Measurements from ENCODE around the gene ATP2A3.
"Not testable (repeated sequence)": the region's sequence is repeated elsewhere in the genome, so short reads cannot be mapped to it uniquely, and the experiment has no call there.

Gene ATP2A3

DNA sequence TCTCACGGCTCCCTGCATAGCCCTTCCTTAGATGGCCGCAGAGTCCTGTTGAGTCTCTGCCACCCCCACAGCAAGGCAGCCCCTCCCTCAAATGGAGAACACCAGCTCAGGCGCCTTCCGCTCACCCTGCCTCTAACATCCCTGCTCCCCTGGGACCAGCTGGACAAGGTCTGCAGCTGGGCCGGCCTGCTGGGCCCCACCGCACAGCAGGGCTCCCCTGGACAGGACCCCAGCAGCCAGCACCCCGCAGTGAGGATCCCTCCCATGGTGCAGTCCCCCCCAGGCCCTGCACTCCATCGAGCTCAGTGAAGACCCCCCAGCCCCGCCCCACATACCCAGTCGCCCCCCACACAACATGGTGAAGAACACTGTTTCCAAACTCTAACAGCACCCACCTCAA, 10.2 kb downstream of the ATP2A3 start:
- DNase-seq = no peak

DNA sequence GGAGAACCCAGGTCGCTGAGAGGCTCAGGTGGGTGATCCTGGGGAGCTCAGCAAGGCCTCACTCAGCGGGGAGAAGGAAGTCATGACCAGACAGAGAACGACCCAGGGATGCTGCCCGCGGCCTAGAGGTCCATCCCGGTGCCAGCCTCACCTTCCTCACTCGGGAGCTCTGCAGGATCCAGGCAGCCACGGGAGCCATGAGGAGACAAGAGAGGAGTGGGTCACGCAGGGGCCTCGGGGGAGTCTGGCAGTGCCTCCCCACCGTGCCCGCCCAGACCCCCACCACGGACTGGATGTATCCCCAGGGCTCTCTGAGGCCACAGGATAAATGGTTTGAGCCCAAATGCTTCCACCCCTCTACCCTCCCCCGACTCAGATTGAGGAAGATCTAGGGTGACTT, 10.7 kb downstream of the ATP2A3 start:
- DNase-seq = no peak

DNA sequence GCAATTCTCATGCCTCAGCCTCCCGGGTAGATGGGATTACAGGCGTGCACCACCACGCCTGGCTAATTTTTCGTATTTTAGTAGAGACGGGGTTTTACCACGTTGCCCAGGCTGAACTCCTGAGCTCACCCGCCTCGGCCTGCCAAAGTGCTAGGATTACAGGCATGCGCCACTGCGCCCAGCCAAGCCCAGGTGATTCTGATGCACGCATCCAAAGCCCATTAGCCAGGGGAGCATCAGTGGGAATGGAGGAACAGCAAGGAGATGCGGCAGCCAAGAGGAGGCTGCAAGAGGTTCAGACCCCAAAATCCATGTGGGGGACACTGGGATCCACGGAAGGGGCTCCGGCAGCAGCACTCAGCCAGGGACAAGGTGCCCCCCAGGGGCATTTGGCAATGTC, 12.1 kb downstream of the ATP2A3 start:
- DNase-seq = no peak

DNA sequence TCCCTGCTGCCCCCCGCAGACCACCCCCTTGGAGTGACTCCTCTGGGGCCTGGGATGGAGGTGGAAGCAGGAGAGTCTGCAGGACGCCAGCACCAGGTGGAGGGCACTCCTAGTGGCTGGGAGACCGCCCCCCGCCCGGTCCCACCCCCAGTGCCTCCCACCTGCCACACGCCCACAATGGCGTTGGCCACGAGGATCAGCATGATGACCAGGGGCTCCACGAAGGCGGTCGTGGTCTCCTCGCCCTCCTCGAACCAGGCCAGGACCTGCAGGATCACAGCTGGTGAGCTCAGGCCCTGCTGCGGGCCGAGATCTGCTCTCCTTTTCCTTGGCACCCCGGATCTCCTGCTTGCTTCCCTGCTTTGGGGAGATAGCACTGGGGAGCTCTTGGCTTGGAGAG, 12.8 kb downstream of the ATP2A3 start:
- no peak for DNase-seq

DNA sequence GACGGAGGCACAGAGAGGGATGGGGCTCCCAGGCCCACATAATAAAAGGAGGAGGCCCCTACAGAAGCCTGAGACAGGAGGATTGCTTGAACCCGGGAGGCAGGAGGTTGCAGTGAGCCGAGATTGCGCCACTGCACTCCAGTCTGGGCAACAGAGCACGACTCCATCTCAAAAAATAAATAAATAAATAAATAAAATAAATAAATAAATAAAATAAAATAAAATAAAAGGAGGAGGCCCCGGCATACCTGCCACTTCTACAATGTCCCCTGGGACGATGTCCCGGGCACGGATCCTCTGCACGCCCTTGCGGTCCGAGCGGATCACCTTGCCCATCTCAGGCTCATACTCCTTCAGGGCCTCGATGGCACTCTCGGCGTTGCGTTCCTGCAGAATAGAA, 13.2 kb downstream of the ATP2A3 start:
- DNase-seq = no peak

DNA sequence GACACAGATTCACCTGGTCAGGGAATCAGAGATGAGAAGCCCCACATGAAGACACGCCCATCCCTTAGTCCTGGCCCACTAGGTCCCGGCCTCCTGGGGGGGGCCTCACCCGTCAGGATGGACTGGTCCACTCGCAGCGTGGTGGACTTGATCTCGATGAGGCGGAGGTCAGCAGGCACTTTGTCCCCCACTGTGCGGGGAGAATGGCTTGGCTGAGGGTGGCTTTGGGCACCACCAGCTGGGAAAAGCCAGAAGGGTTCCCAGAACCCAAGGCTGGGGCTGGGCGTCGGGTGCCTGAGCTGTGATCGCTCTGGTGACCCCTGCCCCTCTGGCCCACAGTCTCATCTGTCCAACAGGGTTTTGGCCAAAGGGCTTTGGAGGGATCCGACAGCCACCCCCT, 13.7 kb downstream of the ATP2A3 start:
- no peak for DNase-seq

DNA sequence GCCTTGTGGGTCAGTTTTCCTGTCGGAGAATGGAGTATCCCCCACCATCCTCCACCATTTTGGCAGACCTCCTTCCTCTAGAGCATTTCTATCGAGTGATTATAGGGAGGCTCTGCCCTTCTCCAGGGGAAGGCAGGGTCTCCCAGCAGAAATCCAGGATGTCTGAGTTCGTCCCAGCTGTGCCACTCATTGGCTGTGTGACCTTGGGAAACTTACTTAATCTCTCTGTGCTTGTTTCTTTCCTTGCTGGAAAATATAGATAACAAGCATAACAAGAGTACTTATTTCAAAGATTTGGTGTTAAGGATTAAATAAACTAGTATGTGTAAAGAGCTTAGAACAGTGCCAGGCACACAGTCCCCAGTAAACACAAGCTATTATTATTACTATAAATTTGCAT, 14.8 kb downstream of the ATP2A3 start:
- no peak for DNase-seq

DNA sequence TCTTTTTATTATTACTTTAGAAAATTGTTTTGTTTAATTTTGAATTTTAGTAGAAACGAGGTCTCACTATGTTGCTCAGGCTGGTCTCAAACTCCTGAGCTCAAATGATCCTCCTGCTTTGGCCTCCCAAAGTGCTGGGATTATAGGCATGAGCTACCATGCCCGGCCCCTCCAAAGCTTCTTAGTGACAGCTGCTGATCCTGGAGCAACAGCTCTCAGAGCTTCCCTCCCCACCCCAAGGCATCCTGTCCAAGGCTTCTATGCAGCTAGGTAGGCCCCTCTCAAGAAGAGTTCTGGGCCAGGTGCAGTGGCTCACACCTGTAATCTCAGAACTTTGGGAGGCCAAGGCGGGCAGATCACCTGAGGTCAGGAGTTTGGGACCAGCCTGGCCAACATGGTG, 15.7 kb downstream of the ATP2A3 start:
- not testable (repeated sequence) for DNase-seq

DNA sequence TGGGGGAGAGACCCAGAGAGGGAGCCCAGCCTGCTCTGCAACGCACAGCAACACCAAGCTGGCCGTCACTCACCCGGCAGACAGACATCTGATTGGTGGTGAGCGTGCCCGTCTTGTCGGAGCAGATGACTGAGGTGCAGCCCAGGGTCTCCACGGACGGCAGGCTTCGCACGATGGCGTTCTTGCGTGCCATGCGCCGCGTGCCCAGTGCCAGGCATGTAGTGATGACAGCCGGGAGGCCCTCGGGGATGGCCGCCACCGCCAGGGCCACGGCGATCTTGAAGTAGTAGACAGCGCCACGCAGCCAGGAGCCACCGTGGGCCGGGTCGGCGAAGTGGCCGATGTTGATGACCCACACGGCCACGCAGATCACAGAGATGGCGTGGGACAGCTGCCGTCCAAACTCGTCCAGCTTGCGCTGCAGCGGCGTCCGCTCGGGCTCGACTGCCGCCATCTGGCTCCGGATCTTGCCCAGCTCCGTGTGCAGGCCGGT, 16.9 kb downstream of the ATP2A3 start:
- no peak for DNase-seq

DNA sequence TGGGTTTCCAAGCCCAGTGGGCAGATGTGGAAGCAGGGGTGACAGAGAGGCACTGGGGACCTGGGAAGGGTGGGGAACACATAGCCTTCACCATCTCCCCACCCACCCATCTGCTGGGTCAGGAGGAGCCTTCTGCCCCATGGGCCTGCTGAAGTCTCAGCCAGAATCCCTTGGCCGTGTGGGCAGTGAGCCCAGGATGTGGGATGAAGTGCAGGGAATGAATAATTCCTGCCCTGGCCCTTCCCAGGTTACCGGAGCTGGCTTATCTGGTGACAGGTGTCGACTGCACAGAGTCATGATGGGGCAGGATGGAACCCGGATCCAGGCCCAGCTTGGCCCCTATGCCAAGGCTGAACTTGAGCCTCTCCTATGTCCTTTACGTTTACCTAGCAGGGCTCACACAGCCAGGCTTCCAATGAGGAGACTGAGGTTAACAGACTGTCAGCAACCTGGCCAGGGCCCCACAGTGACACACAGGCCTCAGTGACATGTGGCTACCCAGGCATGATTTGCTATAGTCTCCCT, 17.5 kb downstream of the ATP2A3 start:
- DNase-seq = no peak

DNA sequence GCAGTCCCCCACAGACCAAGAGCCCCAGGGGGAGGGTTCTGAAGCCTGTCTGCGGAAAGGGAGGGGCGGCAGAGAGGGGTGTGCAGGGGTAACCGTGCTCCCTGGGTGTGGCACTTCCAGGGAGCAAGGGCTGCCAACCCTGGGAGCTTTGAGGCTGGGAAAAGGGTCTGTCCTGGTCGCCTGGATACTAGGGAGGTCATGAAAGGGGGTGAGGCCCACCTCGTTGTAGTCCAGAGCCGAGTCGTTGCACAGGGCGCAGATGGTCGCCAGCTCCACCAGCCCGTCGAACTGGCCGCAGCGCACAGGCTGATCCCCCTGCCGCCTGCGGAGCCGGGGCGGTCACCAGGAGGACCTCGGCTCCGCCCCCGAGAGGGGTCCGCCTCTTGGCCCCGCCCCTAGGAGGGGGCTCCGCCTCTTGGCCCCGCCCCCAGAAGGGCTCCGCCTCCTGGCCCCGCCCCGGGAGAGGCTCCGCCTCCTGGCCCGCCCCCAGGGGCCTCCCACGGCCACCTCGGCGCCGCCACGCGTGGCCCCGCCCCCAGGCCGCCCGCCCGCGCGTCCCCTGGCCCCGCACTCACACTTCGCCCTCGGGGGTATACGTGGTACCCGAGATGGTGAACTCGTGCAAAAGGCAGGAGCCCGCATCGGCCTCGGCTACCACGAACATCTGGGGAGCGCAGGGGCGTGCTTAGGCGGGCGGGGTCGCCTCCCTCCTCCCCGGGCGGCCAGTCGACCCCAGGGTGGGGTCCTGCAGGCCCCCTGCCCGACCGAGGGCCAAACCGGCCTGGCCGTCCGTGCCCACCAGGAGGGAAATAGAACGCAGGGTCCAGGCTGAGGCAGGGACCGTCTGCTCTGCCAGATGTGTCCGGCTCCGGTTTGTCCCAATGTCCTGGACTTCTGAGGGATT, 19.5 kb downstream of the ATP2A3 start:
- peak in 4 of 6 experiments; percentile 23 to 47 (median 38) for DNase-seq

DNA sequence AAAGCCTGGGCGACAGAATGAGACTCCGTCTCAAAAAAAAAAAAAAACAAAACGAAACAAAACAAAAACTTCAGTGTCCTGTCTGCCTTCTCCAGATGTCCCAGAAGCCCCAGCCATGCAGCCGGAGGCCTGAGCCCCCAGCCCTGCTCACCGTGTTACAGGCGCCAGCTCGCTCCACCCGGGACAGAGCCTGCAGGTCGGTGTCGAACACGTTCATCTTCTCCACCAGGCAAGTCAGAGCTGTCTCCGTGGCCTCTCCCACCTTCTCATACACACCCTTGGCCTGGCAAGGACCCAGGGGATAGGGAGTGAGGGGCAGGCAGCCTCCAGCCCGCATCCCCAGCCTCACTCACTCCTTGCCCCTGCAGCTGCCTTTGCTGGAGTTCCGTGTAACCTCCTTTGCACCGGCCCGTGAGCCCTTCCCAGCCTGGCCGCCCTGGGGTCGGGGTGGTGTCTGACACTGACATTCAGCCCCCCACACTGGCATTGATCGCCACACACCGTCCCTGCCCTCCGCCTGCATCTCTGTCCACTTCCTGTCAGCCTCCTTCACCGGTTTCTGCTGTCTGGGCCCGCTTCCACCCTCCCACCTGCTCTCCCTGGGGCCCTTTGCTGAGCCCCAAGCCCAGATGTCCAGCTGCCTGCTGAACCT, 20.9 kb downstream of the ATP2A3 start:
- no peak for DNase-seq

DNA sequence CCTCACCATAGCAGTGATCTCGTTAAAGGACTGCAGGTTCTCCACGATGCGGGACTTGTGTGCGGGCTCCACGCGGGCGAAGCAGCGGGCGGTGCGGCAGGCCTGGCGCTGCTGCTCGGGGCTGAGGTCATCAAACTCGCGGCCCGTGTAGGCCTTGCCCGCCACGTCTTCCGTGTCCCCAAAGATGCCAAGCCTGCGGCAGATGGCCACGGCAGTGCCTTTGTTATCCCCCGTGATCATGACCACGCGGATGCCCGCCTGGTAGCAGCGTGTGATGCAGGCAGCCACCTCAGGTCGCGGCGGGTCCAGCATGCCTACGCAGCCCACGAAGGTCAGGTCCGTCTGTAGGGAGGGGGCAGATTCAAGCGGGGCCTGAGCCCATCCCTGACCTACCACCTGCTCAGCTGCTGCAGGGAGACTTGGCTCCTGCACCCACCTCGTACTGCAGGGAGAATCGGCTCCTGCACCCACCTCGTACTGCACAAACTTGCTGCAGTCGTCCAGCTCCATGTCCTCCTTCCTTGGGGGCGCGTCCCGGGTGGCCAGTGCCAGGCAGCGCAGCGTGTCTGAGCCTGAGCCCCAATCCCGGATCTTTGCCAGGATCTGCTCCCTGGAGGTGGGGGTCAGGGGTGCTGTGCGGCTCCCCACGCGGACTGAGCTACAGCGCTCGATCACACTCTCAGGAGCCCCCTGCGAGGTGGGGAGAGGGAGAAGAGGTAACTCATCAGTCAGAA, 23.1 kb downstream of the ATP2A3 start:
- DNase-seq = no peak

DNA sequence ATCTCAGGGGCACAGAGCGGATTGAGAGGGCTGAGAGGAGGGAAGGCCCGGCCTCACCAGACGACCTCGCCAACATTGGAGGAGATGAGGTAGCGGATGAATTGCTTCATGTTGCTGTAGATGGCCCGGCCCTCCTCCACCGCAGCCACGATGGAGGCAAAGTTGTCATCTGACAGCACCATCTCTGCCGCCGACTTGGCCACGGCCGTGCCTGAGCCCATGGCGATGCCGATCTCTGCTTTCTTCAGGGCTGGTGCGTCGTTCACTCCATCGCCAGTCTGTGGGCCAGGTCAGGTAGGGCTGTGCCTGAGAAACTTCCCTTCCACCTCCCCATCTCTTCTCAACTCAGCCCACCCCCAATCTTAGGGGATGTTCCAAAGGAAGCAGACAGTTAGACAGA, 26.9 kb downstream of the ATP2A3 start:
- no peak for DNase-seq

DNA sequence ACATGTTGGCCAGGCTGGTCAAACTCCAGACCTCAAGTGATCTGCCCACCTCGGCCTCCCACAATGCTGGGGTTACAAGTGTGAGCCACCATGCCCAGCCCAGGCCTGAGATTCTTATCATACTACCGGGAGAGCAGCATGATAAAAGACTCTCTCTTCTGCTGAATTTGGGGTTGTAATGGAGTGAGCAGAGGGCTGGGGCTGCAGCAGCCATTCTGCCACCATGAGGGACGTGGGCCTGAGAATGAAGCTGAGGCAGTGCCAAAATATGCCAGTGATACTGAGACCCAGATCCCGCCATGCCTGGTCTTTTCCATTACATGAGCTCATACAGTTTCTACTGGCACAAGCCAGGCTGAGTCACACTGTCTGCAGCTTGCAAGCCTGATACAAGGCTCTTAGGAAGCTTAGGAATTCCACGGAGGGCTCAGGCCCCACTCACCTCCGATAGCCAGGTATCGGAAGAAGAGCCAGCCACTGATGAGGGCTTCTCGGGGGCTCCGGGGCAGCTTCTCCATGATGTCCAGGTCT, 28.3 kb downstream of the ATP2A3 start:
- DNase-seq = no peak

DNA sequence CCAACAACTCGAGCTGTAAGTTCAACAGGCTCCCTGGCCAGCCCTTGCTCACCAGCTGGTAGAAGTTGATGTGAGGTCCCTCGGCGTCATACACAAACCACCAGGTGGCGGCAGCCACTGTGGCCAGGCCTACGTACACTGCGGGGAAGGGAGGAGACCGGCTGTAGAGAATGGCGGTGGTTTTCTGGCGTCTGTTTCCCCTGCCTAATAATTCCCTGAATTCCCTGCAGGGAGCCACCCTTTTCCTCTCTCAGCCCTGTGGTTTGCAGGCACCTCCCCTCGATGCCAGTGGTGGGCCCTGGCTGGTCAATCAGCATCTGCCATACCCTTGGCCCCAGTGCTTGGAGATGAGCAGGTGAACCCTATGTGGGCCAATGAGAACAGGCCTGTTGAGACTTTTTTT, 29.1 kb downstream of the ATP2A3 start:
- DNase-seq = peak in 5 of 6 experiments; percentile 9 to 47 (median 14)

DNA sequence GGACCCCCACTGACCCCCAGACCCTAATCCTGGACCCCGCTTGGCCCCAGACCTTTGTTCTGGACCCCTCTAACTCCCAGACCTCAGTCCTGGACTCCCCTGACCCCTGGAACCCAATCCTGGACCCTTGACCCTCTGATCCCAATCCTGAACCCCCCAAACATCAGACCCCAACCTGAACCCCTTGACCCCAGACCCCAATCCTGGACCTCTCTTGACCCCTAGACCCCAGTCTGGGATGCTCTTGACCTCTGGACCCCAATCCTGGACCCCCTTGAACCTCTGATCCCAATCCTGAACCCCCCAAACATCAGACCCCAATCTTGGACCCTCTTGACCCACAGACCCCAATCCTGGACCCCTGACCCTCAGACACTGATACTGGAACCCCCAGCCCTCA, 34.5 kb downstream of the ATP2A3 start:
- DNase-seq = no peak

DNA sequence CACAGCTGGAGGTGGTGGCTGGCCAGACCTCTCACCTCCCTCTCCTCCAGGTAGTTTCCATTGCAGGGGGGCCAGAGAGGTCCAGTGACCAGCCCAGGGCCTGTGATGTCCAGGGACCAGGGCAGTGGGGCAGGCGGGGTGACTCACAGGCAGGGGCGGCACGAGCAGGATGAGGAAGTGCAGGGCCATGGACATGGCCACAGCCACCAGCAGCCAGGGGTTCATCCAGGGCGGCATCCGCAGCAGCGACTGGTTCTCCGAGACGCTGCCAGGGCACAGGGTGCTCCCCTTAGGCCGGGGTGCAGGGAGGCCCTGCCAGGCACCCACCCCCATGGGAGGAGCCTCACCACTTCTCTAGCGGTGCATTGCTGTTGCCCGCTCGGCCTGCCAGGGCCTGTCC, 35.1 kb downstream of the ATP2A3 start:
- no peak for DNase-seq

DNA sequence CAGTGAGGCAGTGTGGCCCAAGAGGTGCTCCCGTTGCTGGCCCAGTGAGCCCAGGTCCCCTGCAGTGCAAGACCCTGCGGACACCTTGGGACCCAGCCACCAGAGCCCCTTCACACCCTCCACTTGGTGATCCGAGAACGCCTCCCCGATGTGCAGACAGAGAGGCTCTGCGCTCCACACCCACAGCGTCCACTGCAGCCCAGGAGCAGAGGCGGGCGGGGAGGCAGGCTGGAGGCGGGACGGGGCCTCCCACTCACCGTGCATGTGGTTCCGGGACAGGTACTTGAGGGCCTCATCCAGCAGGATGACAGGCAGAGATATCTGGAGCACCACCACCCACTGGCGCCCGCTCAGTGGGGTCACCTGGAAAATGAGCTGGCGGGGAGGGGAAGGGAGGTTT, 35.8 kb downstream of the ATP2A3 start:
- DNase-seq = no peak

DNA sequence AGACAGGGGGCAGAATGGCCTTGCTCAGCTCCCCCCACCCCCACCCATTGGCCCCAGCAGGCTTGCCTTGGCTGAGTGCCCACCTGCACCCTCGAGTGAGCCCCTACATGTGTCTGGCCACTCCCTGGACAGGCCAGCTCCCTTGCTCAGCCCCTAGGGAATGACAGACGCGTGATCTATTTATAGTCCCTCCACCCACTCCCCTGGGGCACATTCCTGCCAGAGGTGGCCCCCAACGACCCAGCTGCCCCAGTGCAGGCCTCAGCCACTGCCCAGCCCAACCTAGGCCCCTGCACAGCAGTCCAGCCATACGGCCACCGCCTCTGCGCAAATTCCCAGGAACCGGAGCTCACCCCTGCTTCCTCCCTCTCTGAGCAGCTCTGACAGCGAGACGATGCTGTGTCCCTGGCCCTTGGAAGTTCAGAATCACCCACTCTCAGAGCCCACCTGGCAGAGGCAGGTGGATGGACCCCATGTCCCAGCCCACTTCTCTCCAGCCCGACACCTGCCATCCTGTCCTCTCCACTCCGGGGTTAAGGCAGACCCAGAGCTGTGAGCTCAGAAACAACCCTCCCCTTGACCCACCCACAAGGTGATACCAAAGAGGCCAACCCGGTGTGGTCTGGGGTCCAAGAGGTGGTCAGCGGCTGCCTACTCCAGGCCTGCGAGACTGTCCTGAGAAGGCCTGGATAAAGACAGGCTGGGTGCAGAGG, 36.5 kb downstream of the ATP2A3 start:
- DNase-seq = no peak

DNA sequence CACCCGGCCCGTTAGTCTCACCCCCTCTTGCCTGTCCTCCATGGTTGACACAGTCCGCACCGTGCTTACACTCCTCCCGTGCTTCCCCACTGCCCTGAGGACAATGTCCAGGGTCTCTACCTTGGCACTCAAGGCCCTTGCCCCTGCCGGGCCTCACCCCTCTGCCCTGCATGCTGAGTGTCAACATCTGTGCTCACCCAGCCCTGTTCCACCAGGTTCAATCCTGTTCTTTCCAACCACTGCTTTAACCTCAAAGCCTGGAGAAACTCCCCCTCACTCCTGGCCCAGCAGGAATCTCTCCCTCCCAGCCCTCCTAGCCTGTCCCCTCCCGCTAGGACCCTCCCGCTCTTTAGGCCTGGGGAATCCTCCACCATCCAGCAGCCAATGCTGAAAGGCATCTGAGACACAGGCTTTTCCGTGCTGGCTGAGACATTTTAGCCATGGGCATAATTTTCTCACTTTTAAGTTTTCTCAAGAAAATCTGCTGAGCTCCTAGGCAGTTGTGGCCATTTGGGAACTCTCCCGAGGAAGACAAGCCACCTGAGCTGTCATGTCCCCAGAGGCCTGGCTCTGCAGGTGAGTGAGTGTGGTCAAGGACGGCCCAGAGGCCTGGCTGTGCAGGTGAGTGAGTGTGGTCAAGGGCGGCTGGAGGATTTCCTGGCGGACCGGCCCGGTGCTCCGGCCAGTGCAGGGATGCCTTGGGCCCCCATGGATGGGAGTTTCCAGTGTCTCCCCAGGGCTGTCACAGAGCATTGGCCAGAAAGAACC, 37.2 kb downstream of the ATP2A3 start:
- DNase-seq = no peak
